GDM1 (cell line): ENCODE measurements around the gene FTO.
"Not testable (repeated sequence)": the region's sequence is repeated elsewhere in the genome, so short reads cannot be mapped to it uniquely, and the experiment has no call there.

Experiments used
- DNase-seq: peaks from one replicate; lab custom pipeline; 2025; lab: John Stamatoyannopoulos, UW

The FTO gene

DNA sequence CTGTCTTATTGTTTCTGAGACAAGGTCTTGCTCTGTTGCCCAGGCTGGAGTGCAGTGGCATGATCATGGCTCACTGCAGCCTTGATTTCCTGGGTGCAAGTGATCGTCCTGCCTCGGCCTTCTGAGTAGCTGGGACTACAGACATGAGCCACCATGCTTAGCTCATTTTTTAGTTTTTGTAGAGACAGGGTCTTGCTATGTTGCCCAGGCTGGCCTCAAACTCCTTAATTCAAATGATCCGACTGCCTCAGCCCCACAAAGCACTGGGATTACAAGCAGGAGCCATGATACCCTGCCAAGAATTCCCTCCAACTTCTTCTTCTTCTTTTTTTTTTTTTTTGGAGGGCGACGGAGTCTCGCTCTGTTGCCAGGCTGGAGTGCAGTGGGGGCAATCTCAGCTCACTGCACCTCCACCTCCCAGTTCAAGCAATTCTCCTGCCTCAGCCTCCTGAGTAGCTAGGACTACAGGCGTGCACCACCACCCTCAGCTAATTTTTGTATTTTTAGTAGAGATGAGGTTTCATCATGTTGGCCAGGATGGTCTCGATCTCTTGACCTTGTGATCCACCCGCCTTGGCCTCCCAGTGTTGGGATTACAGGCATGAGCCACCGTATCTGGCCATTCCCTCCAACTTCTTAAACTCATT, 477.9 kb downstream of the FTO start:
- DNase-seq, result not testable (repeated sequence)

GRCh38 chr16:54185045-54185444, 481.1 kb downstream of the FTO start:
- DNase-seq, result no peak

- DNase-seq, result no peak
These were observed 487.2 kb downstream of the FTO start for GRCh38 chr16:54191163-54191562.

DNA sequence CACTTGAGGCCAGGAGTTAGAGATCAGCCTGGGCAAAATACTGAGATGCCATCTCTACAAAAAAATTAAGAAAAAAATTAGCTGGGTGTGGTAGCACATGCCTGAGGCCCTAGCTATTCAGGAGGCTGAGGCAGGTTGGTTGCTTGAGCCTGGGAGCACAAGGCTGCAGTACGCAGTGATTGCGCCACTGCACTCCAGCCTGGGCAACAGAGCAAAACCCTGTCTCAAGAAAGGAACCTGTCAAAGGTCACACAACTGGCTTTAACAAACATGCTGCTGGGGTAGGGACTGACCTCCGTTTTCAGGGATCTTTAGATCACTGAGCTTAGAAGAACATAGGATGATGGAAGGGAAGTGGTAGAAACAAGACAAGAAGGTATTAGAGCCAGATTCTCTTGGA, 487.6 kb downstream of the FTO start:
- no peak for DNase-seq

DNA sequence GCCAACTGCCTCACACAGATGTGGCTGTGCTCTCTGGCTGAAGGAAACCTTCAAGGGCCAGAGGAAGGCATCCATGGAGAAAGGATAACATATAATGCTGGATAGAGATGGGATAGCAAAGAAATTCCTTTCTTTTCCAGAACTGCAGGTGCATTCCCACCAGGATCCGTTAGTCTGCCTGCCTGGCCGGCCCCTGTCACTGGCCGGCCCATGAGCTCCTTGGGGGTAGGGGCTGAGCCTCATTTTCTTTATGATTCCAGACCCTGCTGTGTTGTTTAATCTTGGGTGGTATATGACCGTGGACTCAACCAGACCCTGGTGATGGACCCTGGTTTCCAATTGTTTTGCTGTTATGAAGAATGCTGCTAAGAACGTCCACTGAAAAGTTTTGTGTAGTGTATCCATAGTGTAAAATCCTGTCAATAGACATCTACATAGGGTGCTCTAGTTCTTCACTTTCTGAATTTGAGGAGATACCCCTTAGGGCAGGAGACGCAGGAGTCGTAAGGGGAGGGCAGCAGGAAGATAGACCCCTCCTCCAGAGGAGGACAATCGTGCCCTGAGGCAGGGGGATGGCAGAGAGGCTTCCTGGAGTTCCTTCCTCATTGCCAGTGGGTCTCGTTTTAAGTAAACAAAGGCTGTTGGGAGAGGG, 489.2 kb downstream of the FTO start:
- DNase-seq, result no peak

GRCh38 chr16:54193665-54194333, 489.8 kb downstream of the FTO start:
- DNase-seq, result peak; percentile 50

DNA sequence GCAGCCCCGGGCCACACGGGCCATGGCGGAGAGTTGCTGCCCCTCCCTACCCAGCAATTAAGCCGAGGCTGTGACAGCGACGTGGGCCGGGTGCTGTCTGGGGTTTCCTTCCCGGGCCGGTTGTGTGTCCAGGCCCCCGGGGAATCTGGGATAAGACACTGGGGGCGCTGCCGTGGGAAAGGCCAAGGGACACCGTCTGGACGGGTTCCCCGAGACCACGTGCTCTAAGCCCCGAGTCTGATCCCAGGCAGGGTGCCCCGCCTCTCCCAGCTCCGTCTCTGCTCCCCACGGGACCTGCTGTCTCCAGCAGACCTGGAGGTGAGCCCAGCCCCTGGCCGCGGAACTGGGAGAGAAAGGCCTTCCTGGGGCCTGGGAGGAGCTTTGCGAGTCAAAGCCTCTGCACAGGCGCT, 490.4 kb downstream of the FTO start:
- no peak for DNase-seq

GRCh38 chr16:54197758-54198157, 493.8 kb downstream of the FTO start:
- DNase-seq, result no peak

DNA sequence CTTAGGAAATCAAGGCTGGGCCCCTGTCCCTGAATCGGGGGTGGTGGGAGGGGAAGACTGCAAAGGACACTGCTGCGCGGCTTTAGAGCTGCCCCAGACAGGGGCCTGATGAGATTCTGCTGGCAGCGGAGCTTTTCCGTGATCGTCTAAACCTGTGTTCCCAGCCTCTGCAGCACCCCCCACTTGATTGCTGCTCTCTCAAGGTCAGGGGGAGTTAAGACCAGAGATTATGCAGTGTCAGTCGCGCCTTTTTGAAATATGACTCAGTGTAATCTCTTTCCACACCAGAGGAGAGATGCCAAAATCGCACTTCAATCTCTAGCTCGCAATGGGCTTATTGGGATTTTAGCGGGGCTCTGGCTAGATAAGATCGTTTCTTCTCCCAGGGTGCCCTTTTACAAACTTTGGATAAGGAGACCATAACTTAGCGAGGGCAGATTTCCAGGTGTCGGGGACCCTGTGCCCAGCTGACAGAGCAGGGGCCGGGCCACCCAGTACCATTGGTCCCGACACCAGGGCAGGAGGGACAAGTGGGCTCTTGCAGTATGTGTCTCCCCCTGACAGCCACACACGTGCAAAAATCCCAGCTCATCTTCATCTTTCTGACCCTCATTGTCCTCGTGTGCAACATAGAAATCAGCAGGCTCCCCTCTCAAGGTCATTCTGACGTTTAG, 495.7 kb downstream of the FTO start:
- no peak for DNase-seq

DNA sequence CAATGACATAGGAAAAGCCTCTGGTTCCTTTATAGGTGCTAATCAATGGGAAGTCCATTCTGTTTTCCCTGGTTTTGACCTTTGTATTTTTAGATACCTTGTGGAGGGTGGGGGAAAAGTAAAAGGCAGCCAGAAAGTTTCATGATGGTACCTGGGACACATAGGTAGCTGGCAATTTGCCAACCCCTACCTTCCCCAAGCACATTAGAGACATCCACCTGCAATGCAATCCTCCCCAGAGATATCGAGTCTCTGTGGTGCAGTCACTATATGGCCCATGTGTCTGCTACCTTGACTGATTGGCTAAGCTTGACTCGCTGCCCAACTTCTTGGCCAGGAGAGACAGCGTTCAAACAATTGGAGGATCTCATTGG, 496.2 kb downstream of the FTO start:
- DNase-seq, result no peak

- no peak for DNase-seq
These were observed 496.8 kb downstream of the FTO start for GRCh38 chr16:54200720-54201119.

DNA sequence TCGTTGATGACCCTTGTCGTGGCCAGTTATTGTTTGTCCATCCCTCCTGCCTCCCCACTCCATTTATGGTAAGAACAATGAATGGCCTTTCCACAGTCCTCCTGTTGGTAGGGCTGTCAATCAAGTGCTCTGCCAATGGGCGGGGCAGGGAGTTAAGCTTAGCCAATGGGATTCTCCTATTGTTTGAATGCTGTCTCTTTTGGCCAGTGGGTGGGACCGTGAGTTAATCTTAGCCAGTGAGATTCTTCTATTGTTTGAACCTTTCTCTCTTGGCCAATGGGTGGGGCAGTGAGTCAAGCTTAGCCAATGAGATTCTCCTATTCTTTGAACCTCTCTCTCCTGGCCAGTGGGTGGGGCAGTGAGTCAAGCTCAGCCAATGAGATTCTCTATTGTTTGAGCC, 497.2 kb downstream of the FTO start:
- no peak for DNase-seq
